ENCODE results near the gene TTC39C.
"Not testable (repeated sequence)": the region's sequence is repeated elsewhere in the genome, so short reads cannot be mapped to it uniquely, and the experiment has no call there.

The TTC39C gene

DNA sequence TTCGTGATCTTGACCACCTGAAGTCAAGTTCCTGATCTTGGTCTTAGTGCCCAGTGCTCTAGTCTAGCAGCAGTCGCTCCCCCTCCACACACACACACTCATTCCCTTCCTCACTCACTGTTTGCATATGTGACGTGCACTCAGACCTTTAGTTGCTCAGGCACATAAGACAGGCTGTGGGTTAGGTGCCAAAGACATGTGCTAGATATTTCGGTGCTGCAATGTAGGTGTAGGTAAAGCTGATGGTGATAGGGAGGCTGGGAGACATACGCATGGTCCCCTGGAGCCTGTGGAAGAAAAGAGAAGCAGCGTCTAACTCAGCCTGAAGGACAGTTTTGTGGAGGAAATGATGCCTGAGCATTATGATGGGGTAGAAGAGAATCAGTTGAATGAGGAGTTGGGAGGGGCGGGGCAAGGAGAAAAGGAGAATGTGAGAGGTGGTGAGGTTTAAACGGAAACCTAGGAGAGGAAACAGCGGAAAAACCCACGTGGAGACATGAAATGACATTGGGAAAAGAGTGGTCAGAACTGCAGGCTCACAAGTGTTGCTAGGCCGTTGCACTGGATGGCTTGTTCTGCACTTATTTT lies 3.8 kb downstream of the TTC39C start:
- DNase-seq (ENCODE audit: low spot score), result no peak

DNA sequence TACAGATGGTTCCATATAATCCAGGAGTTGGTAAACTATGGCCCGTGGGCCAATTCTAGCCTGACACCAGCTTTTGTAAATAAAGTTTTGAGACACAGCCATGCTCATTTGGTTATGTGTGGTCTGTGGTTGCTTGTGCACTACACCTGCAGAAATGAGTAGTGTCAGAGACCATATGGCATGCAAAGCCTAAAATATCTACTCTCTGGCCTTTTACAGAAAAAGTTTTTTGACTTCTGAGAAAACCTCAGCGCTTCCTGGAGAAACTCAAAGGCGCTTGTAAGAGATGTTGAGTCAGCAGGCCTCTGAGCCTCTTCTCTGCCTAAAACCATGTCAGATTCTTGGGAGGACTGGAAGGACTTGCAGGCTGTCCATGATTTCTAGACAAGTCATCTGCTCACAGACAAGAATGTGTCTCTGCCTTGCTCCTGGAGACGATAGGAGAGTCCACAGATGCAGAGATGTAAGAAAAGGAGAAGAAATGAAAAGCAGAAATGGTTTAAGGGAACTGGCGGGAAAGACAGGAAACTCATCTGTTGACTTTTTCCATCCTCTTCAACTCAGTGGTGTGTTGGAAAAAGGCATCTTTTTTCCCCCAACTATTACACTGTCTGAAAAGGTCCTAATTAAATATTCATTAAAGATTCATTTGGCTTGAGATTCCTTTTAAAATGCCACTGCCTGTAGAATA lies 5.2 kb downstream of the TTC39C start:
- DNase-seq (ENCODE audit: low spot score), result no peak

DNA sequence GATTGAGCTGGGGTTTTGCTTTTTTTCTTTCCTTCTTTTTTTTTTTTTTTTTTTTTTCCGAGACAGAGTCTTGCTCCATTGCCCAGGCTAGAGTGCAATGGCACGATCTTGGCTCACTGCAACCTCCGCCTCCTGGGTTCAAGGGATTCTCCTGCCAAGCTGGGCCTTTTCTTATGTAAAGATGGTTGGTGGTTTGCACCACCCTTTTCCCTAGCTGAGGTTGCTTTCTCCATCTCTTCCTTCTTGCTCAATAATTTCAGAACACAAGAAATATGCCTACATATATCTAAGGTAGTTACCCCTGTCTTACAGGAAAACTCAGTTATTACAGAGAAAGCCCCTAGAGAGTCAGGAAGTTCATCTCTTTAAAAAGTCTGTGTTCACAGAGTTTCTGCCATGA lies 7.0 kb downstream of the TTC39C start:
- no peak for DNase-seq (ENCODE audit: low spot score)

DNA sequence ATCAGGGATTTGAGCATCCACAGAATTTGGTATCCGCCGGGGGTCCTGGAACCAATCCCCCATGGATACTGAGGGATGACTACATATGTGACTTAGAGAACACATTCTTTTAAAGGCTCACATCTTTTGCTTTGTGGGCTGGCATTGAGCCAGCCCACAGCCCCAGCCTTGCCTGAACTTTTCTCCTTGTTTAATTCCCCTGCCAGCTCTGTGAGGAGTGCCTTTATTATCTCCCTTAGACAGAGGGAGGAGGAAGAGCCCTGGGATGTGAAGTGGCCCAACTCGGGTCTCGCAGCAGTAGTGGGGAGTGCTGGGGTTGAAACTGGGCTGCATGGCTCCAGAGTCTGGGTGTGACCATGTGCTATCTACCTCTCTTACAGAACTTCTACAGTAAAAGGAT lies 7.6 kb downstream of the TTC39C start:
- DNase-seq (ENCODE audit: low spot score), result peak; percentile 30

DNA sequence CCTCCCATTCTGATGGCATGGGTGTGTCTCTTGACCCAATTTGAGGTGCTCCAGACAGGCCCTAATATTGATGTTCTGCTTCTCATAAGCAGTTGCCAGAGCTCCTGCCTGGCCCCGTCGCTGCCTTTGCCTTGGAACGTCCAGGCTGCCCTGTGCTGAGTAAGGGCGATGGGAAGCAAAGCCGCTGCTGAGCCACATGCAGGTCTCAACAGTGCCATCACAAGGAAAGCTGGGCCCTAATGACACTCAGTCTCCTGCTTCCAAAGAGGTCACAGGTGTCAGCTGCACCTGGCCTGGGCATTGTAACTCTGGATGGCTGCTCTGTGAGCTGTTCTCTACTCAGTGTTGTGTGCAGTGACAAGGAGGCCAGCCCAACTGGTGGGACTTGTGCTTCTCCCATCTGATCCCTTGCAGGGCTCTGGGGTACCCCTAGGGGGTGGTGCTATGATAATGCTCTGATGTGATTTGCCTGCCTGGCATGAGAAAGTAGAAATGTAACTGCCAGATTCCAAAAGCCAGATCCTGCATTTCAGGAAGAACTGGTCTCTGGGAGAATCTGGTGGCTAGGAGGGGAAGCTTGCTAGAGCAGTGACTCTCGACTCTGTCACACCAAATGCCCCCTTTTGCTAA lies 8.7 kb downstream of the TTC39C start:
- no peak for DNase-seq (ENCODE audit: low spot score)

DNA sequence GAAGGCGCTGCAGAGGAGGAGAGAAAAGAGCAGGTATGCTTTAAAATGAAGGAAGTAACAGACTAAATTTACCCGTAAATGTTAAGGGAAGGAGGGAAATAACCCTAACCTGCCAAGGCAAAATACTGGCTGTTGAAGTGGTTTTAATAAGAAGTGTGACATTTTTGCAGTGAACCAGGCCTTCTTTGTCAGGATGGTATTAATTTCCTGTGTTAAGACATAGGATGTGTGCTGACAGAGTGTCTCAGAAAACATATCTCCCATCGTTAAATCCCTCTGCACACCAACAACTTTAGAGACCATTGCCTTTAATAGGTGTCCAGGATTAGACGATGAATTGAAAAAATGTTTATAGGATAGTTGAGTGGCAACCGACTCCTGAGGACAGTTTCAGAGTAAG lies 9.9 kb downstream of the TTC39C start:
- DNase-seq (ENCODE audit: low spot score), result no peak

DNA sequence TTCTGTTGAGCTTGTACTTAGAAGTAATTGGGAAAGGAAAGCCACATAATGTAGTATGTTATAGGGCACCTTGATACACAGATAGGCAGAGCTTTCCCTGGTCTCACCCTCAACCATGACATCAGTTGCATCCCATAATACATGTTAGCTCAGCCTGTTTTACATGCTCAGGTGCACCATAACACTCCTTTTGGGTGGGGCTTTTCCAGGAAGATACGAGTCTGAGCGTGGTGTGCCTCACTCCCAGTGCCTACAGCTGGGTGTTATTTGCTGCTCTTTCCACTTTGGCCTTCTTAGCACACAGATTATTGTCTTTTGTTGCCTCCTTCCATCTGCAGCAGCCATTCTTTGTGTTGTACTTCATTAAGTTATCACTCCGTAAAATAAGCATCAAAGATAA lies 11.9 kb downstream of the TTC39C start:
- no peak for DNase-seq (ENCODE audit: low spot score)

DNA sequence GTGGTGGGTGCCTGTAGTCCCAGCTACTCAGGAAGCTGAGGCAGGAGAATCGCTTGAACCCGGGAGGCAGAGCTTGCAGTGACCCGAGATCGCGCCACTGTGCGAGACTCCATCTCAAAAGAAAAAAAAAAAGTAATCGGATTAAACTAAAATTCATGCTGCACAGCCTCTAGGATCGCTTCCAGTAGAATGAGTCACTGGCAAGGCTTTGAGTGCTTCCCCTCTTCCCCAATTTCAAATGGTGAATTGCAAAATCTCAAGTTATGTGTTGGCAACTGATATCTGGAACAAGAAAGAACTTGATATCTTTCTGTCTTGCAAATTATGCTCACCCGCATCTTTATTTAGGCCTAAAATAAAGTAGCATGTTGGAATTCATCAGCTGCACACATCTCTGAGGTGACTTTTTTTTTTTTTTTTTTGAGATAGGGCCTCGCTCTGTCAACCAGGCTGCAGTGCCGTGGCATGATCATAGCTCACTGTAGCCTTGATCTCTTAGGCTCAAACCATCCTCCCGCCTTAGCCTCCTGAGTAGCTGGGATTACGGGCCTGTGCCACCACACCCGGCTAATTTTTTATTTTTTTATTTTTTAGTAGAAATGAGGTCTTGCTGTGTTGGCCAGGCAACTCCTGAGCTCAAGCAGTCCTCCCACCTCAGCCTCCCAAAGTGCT lies 12.7 kb downstream of the TTC39C start:
- peak; percentile 72 for DNase-seq (ENCODE audit: low spot score)

DNA sequence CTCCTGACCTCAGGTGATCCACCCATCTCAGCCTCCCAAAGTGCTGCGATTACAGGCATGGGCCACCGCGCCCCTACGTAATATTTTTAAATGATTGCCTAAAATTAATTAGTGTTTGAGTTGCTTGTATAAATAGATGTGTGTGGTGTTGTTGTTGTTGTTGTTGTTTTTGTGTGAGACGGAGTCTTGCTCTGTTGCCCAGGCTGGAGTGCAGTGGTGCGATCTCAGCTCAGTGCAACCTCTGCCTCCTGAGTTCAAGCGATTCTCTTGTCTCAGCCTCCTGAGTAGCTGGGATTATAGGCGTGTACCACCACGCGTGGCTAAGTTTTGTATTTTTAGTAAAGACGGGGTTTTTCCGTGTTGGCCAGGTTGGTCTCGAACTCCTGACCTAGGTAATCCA lies 14.4 kb downstream of the TTC39C start:
- DNase-seq (ENCODE audit: low spot score), result not testable (repeated sequence)

DNA sequence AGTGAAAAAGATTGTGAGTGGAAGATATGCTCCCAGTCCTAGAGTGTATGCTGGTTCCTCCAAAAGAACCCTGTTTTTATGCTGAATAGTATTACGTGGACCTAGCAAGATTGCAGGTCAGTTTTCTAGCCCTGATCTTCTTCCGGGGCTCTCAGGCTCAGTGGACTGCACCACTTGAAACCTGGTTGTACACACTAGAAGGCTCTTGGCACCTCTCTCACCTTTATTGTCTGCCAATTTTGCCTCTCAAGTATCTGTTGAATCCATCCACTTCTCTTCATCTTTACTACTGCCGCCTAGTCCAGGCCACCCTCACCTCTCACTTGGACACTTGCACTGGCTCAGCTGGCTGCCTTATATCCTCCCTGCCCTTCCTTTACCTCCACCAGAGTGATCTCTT lies 16.8 kb downstream of the TTC39C start:
- DNase-seq (ENCODE audit: low spot score), result no peak

DNA sequence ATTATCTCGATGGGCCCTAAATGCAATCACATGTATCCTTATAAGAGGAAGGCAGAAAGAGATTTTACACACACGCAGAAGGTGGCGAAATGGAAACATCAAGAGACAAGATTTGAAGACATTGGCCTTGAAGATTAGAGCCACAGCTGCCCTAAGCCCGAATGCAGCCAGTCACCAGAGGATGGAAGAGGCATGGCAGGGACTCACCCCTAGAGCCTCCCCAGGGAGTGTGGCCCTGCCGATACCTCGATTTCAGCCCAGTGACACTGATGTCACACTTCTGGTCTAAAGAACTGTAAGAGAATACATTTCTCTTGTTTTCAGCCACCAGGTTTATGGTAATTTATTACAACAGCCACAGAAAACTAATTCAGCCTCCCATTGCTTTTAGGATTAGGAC lies 17.4 kb downstream of the TTC39C start:
- DNase-seq (ENCODE audit: low spot score), result no peak

DNA sequence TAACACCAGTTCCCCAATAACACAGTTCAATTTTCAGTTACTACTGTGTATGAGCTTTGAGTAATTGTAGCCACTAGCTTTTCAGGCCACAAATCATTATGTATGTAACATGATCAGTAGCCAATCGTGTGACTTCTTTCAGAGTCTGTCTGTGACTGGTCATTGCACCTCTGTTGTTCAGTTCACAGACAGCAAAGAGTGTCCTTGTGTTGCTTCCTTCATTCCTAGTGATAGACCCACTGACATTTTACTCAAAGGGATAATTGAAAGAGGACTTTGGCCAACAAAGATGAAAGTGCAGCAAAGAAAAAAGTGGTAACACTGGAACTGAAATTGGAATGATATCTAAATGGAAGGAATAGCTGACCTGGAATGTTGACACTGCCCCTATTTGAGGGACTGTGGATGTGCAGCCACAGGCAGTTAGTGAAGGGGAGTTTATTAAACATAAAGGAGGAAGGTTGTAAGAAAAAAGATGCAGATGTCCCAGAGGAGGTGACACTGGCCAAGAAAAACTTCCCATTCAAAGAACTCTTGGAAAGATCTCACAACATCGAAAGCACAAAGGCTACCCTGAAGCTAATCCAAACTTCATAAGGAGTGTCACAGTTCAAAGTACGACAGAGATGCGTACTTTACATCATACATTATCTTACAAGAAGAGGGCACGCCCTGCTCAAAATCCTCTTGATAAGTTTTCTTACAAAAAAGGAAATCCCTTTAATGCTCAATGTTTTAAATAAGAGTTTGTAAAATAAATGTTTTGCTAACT lies 19.3 kb downstream of the TTC39C start:
- DNase-seq (ENCODE audit: low spot score), result no peak

DNA sequence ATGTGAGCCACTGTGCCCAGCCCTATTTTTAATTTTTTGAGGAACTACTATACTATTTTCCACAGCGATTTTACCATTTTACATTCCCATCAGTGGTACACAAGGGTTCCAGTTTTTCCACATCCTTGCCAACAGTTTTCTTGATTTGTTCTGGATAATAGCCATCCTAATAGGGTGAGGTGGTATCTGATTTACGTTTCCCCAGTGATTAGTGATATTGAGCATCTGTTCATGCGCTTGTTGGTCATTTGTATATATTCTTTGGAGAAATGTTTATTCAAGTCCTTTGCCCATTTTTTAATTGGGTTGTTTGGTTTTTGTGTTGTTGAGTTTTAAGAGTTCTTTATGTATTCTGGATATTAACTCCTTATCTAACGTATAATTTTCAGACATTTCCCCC lies 20.8 kb downstream of the TTC39C start:
- DNase-seq (ENCODE audit: low spot score), result no peak

DNA sequence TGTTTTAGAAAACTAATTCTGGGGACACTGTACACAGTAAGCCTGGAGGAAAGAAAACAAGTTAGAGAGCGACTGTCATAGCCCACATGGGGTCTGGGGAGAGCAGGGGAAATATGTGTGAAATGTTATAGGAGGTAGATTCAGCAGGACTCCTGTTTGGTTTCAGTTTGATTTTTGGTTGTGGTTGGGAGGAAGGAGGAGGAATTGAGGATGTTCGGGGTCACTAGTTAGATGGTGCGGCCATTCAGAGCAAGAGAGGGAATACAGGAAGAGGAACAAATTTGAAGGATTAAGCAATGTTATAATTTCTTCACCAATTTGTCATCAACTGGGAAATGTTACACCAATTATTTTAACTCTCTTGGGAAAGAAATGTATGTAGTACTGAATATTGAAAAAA lies 25.1 kb downstream of the TTC39C start:
- DNase-seq (ENCODE audit: low spot score), result no peak

DNA sequence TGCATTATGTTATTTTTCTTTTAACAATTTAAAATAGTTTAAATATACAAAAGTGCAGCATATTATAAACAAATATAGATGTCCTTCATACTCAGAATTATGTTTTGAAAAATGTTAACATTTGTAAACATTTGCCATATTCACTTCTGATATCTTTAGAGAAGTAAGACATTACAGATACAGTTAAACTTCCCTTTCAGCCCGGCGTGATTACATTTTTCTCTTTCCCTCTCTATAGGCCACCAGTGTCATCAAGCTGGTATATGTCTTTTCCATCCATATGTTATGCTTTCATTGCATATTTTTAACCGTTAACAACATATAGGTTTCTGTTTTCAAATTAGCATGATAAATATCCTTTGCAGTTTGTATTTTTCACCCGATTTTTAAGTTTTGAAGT lies 27.1 kb downstream of the TTC39C start:
- DNase-seq (ENCODE audit: low spot score), result no peak

DNA sequence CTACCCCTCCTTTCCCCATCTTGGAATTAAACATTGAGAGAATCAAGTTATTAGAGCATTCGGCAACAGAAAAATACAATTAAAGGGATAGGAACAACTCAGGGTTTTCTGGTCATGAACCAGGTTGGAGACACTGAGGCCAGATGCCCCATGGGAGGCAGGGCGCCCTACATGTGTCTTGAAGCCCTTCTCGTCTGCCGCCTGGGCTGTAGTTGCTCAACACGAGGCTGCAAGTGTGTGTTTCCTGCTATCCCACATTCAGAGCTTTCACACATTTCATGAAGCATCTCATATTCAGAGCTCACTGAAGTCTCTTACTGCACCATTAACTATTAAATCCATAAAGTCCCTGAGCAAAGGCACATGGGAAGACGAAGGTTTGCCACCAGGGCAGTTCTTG lies 28.8 kb downstream of the TTC39C start:
- DNase-seq (ENCODE audit: low spot score), result no peak

DNA sequence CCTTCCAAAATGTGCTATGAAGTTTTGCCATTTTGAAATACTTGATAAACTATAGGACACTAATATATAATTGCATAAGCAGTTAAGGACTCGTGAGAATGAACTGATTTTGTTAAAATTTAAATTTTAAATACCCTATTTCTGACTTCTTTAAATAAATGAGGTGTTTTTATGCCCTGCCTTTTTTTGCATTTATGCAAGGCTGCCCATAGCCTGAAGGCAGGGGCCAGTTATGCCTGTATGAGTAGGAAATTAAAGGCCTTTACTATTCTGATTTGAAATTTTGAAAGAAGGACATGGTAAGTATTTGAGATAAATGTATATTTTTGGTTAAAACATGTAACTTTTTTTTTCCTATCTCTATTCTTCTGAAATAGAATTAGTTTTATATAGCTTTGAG lies 33.7 kb downstream of the TTC39C start:
- no peak for DNase-seq (ENCODE audit: low spot score)

DNA sequence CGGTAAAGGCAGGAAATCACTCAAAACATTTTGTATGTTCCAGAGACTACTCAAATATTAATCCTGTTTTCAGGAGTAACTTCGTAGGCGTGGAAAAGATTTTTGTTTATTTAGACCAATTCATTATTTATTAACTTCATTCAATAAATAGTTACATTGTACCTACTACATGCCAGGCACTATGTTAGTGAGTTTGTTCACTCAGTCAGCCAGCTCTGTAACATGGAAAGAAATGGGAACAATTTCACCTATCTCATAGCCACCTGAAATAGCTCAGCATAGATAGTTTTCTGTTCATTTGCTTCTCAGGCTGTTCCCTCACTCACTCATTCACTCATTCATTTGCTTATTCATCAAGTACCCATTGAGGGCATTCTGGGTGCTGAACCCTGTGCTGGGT lies 34.6 kb downstream of the TTC39C start:
- no peak for DNase-seq (ENCODE audit: low spot score)

DNA sequence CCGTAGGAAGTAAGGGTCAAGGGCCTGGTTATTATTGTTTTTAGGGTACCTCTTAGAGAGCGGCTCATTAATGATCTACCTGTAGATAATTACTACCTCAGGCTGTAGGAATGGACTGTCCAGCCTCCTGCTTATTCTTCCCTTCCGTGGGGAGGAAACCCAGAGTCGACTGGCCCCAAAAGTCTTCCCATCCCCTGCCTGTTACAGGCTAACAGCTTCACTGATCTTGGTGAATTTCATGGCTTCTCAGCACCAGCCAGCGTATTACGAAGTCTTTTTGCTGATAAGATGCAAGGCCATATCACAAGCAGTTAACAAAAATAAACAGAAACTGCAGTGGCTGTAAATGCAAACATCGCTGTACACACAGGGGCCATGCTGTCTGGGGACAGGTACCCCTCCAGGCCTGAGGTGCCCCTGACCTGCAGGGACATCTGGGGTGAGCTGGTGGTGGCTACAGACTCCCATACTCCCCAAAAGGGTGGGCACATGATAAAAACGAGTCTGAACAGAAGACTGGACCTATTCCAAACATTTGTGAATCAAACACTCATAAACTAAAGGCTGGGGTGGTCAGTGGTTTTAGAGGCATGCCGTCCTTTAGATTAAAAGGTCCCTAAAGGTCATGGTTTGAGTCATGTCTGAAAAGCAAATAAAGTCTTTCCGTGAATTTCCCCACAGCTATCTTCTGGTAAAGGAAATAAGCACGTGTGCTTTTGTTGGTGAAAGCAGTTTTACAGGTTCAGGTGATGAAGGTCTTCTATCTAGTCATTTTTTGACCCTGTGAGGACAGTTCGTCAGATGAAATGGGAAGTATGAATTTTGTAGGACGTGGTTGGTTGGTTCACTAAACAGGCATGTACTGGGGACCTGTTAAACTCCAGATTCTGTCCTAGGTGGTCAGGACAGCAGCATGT lies 36.7 kb downstream of the TTC39C start:
- no peak for DNase-seq (ENCODE audit: low spot score)

DNA sequence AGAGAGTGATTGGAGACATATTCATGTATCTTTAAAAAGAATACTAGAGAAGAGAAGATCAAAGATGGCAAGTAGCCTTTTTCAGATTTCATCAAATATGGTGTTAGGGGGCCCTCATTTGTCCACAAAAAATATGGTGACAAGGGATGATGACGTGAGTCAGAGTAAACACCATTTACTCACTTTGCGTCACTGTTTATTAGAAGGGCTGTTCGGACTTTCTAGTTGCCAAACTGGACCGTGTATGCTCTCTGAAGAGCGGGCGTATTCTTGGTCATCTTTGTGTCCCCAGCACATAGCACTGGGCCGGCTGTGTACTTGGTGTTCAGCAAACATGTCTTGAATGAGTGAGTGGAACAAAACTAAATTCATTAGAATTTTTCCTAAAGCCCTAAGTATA lies 37.5 kb downstream of the TTC39C start:
- DNase-seq (ENCODE audit: low spot score), result no peak

DNA sequence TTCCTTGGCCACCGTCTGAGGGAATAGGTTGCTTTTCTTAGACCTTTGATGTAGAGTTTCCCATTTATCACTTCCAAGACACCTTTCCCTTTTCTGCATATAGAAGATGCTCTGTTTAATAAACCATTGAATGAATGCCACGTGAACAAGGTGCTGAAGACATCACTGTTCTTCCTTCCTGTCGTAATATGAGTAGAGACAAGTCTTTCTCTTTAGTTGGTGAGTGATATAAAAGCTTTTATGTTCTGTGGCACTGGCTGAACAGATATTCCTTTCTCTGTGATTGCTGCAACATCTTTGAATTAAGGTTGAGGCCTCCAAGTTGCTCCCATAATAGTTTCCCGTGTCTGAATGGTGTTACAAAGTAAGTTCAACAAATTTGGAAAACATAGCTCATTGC lies 38.7 kb downstream of the TTC39C start:
- DNase-seq (ENCODE audit: low spot score), result no peak

Measured in AG08396 (cell line).